HG03280 (cell line): Measurements from ENCODE around the gene S100A13.
A peak's percentile ranks its signal among the peaks of the same experiment; 100 is the strongest.

Experiments used
- ATAC-seq: cut with Tn5 transposase; IDR thresholded peaks from one replicate; pipeline ENCODE4 v1.9.1; 2021; ENCODE audit warnings: mild to moderate bottlenecking, moderate library complexity; ENCODE audit not compliant: unreplicated experiment

Gene S100A13

GRCh38 chr1:153628638-153629342 lies 1.5 kb upstream of the S100A13 start:
- no peak for ATAC-seq

- ATAC-seq: no peak
Observed at GRCh38 chr1:153627715-153628626, 666 bp upstream of the S100A13 start, which contains the start of gene S100A1. Gene S100A1, plus strand, starts transcription at chr1:153628434. Its CDS starts 2,088 bp downstream, at chr1:153630522.

- ATAC-seq: no peak
Observed at GRCh38 chr1:153626477-153626903, 815 bp downstream of the S100A13 start.

GRCh38 chr1:153624965-153625611 lies 2.2 kb downstream of the S100A13 start:
- no peak for ATAC-seq

- ATAC-seq: no peak
Observed at GRCh38 chr1:153623101-153623500, 4.2 kb downstream of the S100A13 start.

DNA sequence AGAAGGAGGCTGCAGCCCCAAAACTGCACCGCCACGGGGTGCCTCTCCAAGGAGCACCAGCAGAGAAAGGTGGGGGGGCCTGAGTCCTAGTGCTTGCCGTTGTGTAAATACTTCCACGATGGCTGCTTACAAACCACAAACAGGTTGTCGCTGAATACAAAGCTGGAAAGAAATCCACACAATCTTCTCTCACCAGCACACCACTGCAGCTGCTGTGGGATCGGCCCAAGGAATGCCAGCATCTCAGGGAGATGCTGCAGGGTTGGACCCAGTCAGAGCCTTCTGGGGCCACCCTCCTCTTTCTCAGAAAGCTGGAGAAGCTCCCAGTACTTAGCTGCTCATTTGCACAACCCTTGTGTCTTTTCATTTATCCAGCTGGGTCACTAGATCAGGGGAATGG lies 8.1 kb downstream of the S100A13 start:
- ATAC-seq: no peak

GRCh38 chr1:153617663-153618062 lies 9.6 kb downstream of the S100A13 start:
- ATAC-seq: peak; percentile 51

GRCh38 chr1:153616917-153617311 lies 10.4 kb downstream of the S100A13 start:
- no peak for ATAC-seq

- ATAC-seq: no peak
Observed at GRCh38 chr1:153616144-153616916, 11.0 kb downstream of the S100A13 start, which contains the start of gene S100A14. Gene S100A14, minus strand, starts transcription at chr1:153616325. Its CDS starts 467 bp downstream, at chr1:153615858.

- ATAC-seq: no peak
Observed at GRCh38 chr1:153615406-153615805, 11.9 kb downstream of the S100A13 start.

GRCh38 chr1:153614906-153615305 lies 12.4 kb downstream of the S100A13 start:
- no peak for ATAC-seq

DNA sequence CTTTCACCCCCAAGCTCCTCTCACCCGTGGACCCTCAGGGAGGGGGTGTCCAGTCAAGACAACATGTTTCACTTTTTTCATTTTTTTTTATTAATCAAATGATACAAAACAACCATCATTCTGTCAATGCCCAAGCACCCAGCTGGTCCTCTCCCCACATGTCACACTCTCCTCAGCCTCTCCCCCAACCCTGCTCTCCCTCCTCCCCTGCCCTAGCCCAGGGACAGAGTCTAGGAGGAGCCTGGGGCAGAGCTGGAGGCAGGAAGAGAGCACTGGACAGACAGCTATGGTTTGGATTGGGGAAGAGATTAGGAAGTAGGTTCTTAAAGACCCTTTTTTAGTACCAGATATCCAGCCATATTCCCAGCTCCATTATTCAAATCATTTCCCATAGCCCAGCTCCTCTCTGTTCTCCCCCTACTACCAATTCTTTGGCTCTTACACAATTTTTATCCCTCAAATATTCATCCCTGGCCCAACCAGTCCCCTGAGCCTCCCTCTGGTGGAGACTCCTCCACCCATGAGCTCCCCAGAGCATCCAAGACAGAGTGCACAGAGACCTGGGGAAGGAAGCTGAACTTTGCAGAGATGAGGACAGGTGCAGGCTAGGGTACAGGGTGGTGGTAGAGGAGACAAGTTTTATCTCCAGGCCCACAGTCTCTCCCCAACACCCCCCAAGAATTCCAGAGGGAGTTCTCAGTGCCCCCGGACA lies 13.0 kb downstream of the S100A13 start:
- ATAC-seq: no peak

DNA sequence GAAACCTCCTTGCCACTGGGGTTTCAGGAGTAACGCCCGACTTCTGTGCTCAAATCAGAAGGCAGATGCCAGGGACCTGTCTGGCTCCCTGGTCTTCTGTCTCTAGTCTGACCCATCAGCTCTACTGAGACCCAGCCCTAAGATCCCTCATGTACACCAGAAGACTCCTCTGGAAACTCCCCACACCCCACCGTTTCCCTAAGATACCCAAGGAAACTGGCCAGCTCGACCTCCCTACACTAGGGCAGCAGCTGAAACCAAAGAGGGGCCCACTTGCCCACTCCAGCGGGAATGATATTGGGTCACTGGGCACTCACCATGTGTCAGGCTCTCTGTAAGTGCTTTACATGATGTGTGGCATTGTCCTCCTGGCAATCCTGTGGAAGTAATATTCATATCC lies 13.9 kb downstream of the S100A13 start:
- no peak for ATAC-seq

DNA sequence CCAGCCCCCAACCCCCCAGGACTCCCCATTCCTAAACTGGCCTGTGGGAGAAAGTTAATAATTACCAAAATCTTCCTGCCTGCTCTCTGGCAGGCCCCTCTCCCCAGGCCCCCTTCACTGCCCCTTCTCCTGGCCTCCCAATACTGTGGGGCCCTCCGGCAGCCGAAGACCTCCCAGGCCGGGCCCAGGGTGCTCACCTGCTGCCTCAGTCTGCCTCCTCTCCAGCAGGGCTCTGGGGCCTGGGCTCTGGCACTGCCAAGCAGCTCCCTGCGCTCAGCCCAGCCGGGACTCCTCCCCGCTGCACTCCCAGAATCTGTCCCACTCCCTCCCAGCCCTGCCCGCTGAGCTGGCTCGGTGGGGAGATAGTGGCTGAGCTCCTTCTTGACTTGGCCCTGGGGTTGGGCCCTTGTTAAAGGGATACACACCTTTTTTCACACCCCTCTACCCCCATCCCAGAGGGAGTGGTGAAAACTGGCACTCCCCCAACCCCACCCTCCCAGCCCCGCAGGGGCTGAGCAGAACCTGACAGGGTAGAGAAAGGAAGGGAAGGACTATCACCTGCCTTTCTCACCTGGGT lies 14.5 kb downstream of the S100A13 start, which contains the start of gene S100A16:
S100A16 (minus strand) TSS at position 383 of the 577 bp plus-strand sequence. CDS start 4,986 bp downstream, outside the sequence.
- no peak for ATAC-seq

- no peak for ATAC-seq
Observed at GRCh38 chr1:153612111-153612754, 15.1 kb downstream of the S100A13 start.

DNA sequence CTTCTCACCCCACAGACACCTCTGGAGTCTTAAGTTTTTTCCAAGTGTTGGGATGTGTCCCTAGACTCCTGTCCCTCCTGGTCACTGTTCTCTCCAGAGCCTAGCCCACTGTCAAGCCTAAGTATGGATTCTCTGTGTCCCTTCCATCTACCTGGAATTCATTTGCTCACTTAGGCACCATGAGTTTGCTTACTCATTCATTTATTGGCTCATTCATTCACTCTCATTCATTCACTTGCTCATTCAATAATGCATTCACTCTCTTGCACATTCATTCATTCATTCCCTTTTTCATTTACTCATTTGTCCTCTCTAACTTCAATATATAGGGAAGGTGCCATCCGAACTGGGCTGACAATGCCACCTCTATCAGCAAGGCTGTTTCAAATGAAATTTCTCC lies 15.9 kb downstream of the S100A13 start:
- no peak for ATAC-seq

GRCh38 chr1:153610811-153611301 lies 16.4 kb downstream of the S100A13 start:
- no peak for ATAC-seq

DNA sequence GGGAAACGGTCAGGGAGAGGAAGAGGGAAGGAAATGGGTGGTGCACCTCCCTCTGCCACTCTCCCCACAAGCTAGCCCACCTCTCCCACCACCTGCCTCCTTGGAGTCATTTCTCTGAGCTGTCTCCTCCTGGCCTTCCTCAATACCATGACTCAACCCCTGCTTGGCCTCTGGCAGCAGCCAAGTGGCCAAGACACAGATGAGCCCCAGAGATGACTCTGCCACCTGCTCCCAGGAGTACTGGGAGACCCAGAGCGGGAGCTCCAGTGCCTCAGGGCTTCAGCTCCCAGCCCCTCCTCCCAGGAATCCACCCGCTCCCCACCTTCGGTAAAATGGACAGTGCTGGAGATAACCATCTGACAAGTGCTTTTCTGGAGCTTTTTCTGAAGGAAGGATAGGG lies 17.0 kb downstream of the S100A13 start:
- no peak for ATAC-seq

GRCh38 chr1:153609585-153609907 lies 17.8 kb downstream of the S100A13 start:
- no peak for ATAC-seq
